Cortex of kidney (tissue), 1 donor: Measurements from ENCODE around the gene RPS6KC1.
"Not testable (repeated sequence)": the region's sequence is repeated elsewhere in the genome, so short reads cannot be mapped to it uniquely, and the experiment has no call there.

ENCODE experiments used
- DNase-seq: peaks from one replicate; lab custom pipeline; 2025; lab: John Stamatoyannopoulos, UW

The RPS6KC1 gene

GRCh38 chr1:213055767-213056166, 4.7 kb downstream of the RPS6KC1 start:
- DNase-seq, result no peak

- DNase-seq, result no peak
Measured at GRCh38 chr1:213057264-213058059, 6.4 kb downstream of the RPS6KC1 start.

- DNase-seq, result no peak
Measured at GRCh38 chr1:213060836-213061235, 9.8 kb downstream of the RPS6KC1 start.

- no peak for DNase-seq
Measured at GRCh38 chr1:213061263-213061662, 10.2 kb downstream of the RPS6KC1 start.

- no peak for DNase-seq
Measured at GRCh38 chr1:213065800-213066199, 14.8 kb downstream of the RPS6KC1 start.

GRCh38 chr1:213066363-213066762, 15.3 kb downstream of the RPS6KC1 start:
- no peak for DNase-seq

- DNase-seq, result no peak
Measured at GRCh38 chr1:213067352-213067751, 16.3 kb downstream of the RPS6KC1 start.

- DNase-seq, result no peak
Measured at GRCh38 chr1:213070406-213070805, 19.4 kb downstream of the RPS6KC1 start.

GRCh38 chr1:213075725-213076124, 24.7 kb downstream of the RPS6KC1 start:
- no peak for DNase-seq

- no peak for DNase-seq
Measured at GRCh38 chr1:213082420-213083111, 31.5 kb downstream of the RPS6KC1 start.

GRCh38 chr1:213083112-213083445, 32.0 kb downstream of the RPS6KC1 start:
- no peak for DNase-seq

- DNase-seq, result no peak
Measured at GRCh38 chr1:213087911-213088310, 36.9 kb downstream of the RPS6KC1 start.

- no peak for DNase-seq
Measured at GRCh38 chr1:213089924-213090677, 39.1 kb downstream of the RPS6KC1 start.

GRCh38 chr1:213094446-213094845, 43.4 kb downstream of the RPS6KC1 start:
- no peak for DNase-seq

- DNase-seq, result no peak
Measured at GRCh38 chr1:213095467-213095866, 44.4 kb downstream of the RPS6KC1 start.

GRCh38 chr1:213099682-213100399, 48.8 kb downstream of the RPS6KC1 start:
- no peak for DNase-seq

GRCh38 chr1:213100565-213100964, 49.5 kb downstream of the RPS6KC1 start:
- not testable (repeated sequence) for DNase-seq

- no peak for DNase-seq
Measured at GRCh38 chr1:213103377-213104306, 52.6 kb downstream of the RPS6KC1 start.

GRCh38 chr1:213104604-213105003, 53.6 kb downstream of the RPS6KC1 start:
- no peak for DNase-seq

- DNase-seq, result no peak
Measured at GRCh38 chr1:213106298-213106697, 55.3 kb downstream of the RPS6KC1 start.

GRCh38 chr1:213107613-213108012, 56.6 kb downstream of the RPS6KC1 start:
- no peak for DNase-seq
